ENCODE data around the gene EIF2B4. TPM values are rescaled to one million over a fixed set of nuclear protein-coding genes. Genes with fewer than 3 reads are reported as not detected.

The EIF2B4 gene
- total and polyA plus RNA-seq, 2 of the 8 experiments (the other 6 are each of a cell fraction or from before 2014, with no cell fraction given), result 60.0 to 63.2 TPM

- no peak overlapping the region for H3K14ac ChIP-seq (ENCODE audit: insufficient read length)
- H3K36me3 ChIP-seq (ENCODE audit: control insufficient read depth in 2 of 4, insufficient read depth in 4 of 4, low read length in 3 of 4), result peaks cover 0 to under 1% (median 0%) of the 10 kb centered on the region in 4 experiments; a peak in 1 of 8 replicates
- POLR2A ChIA-PET (ENCODE audit: partially characterized antibody), result no interaction called here
- no peaks in the 10 kb centered on the region for H3K79me1 ChIP-seq (ENCODE audit: low read depth, low read length)
- H3K9ac ChIP-seq (replicated peaks in 1 of 4; ENCODE audit: extremely low read depth in 1 of 4, low read depth in 3 of 4, low read length in 3 of 4), result no peak overlapping the region
- H3K4me1 ChIP-seq (replicated peaks in 1 of 4; ENCODE audit: control insufficient read depth in 3 of 4, insufficient read depth in 4 of 4, low read length in 3 of 4), result peaks cover 0 to 5% (median 3%) of the 10 kb centered on the region in 4 experiments; a peak in 4 of 7 replicates
- no peak overlapping the region for H4K8ac ChIP-seq (ENCODE audit: extremely low read depth, insufficient read depth, low read length)
- H3K27me3 ChIP-seq (replicated peaks in 1 of 4; ENCODE audit: control insufficient read depth in 3 of 4, extremely low read depth in 1 of 4, insufficient read depth in 3 of 4, low read length in 3 of 4), result no peaks in the 10 kb centered on the region
- no peak overlapping the region for H3K4ac ChIP-seq (replicated peaks; ENCODE audit: insufficient read length, low read depth, low read length)
- H2BK12ac ChIP-seq (ENCODE audit: low read depth, low read length), result no peak overlapping the region
- no peak overlapping the region for H3K4me3 ChIP-seq (ENCODE audit: extremely low read depth in 1 of 4, insufficient read depth in 2 of 4, low read depth in 3 of 4, low read length in 4 of 4)
- no peak overlapping the region for H3K4me2 ChIP-seq (ENCODE audit: insufficient read depth in 1 of 2, low read depth in 2 of 2, low read length in 2 of 2)
- H4K91ac ChIP-seq (replicated peaks; ENCODE audit: insufficient read length, low read length), result no peak overlapping the region
- H3K56ac ChIP-seq (replicated peaks; ENCODE audit: insufficient read length, low read depth, low read length), result no peak overlapping the region
- peaks cover 7% of the 10 kb centered on the region for H3K23me2 ChIP-seq (ENCODE audit: low read depth, low read length)
- WGBS, 2 experiments (ENCODE audit: extremely low coverage in 1 of 2, insufficient coverage in 1 of 2, insufficient read length in 1 of 2, insufficient replicate concordance in 2 of 2, low coverage in 1 of 2, low lambda C conversion rate in 2 of 2, missing lambda C conversion rate in 1 of 2), result 88% methylated on average over 9 of the region's 9 CpGs; no CpG with 5 or more reads in 1 of the 2 experiments
- peaks cover 7 to 16% of the 10 kb centered on the region in 2 experiments for H3K79me2 ChIP-seq (ENCODE audit: control insufficient read depth in 1 of 2, insufficient read depth in 2 of 2, low read length in 2 of 2)
- H2BK20ac ChIP-seq (ENCODE audit: low read length), result no peak overlapping the region
- no peak overlapping the region for H2AK5ac ChIP-seq (ENCODE audit: low read depth, low read length)
- H4K20me1 ChIP-seq (replicated peaks in 1 of 2; ENCODE audit: control insufficient read depth in 1 of 2, insufficient read depth in 2 of 2, low read length in 2 of 2), result peaks cover 0 to 2% of the 10 kb centered on the region in 2 experiments
- no peak overlapping the region for H2BK5ac ChIP-seq (ENCODE audit: low read depth, low read length)
- no peak overlapping the region for H3K27ac ChIP-seq (ENCODE audit: low read depth, low read length)
- H3K23ac ChIP-seq (ENCODE audit: insufficient read length), result no peak overlapping the region
- CTCF ChIA-PET (ENCODE audit: partially characterized antibody), result interaction anchor here (0.6 kb wide), 1 partner anchor 22 kb away, joined by 4 read pairs; no protein-coding TSS in a partner anchor
- DNase-seq (ENCODE audit: low read depth in 1 of 2, low spot score in 2 of 2) (no peak), FAIRE-seq (no peak)
- H2BK120ac ChIP-seq (replicated peaks; ENCODE audit: low read depth, low read length), result no peak overlapping the region
- H2AFZ ChIP-seq (ENCODE audit: low read length), result no peak overlapping the region
- no peaks in the 10 kb centered on the region for H3K9me3 ChIP-seq (ENCODE audit: insufficient read depth in 2 of 2, low read depth in 1 of 2, low read length in 1 of 2)
- no peak for TF ChIP-seq KDM4A (IDR thresholded peaks at IDR 0.05; ENCODE audit: low read depth, low read length, severe bottlenecking)
- no peak for TF ChIP-seq SP4 (IDR thresholded peaks at IDR 0.05; ENCODE audit: low read length)
- TF ChIP-seq, protein P1, sequence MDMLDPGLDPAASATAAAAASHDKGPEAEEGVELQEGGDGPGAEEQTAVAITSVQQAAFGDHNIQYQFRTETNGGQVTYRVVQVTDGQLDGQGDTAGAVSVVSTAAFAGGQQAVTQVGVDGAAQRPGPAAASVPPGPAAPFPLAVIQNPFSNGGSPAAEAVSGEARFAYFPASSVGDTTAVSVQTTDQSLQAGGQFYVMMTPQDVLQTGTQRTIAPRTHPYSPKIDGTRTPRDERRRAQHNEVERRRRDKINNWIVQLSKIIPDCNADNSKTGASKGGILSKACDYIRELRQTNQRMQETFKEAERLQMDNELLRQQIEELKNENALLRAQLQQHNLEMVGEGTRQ (IDR thresholded peaks at IDR 0.05; ENCODE audit: low read length), result no peak
- TF ChIP-seq BRCA1 (IDR thresholded peaks at IDR 0.05; ENCODE audit: low read depth, low read length), result no peak
- H3K18ac ChIP-seq (ENCODE audit: extremely low read depth, low read length), result no peak overlapping the region
- H2BK15ac ChIP-seq (ENCODE audit: low read length), result no peak overlapping the region
- no peak overlapping the region for H4K5ac ChIP-seq (ENCODE audit: insufficient read length, low read depth, low read length)
Observed at GRCh38 chr2:27412419-27413152, 42.4 kb upstream of the EIF2B4 start.
